Measurements from ENCODE around the gene CUZD1. TPM values are rescaled to one million over a fixed set of nuclear protein-coding genes. Genes with fewer than 3 reads are reported as not detected.

The CUZD1 gene
- total and polyA plus RNA-seq, 12 donors = 0.14 to 2.2 (median 0.57) TPM; not detected in 3

DNA sequence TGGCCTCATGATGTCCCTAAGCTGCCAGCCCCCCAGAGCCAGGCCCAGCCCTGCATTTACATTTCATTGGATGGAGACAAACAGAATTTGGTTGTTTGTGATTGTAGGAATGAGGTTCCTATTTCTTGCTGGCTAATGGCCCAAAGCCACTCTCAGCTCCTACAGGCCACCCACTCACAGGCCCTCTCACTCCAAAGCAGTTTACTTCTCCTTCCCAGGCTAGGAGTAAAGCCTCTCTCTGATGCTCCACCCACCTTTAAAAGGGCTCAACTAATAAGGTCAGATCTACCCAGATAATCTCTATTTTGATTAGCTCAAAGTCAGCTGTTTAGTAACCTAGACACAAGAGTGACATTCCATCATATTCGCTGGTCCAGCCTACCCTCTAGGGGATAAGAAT, 11.2 kb upstream of the CUZD1 start:
- H3K36me3 ChIP-seq (replicated peaks in 1 of 2) = no peaks in the 10 kb centered on the region
- no peak overlapping the region for H3K4me3 ChIP-seq
- H3K27me3 ChIP-seq = no peaks in the 10 kb centered on the region
- intact Hi-C loops (cut with DNase I) = no loop called here
- TF ChIP-seq POLR2A (IDR thresholded peaks at IDR 0.05) = no peak
- TF ChIP-seq, protein P1, sequence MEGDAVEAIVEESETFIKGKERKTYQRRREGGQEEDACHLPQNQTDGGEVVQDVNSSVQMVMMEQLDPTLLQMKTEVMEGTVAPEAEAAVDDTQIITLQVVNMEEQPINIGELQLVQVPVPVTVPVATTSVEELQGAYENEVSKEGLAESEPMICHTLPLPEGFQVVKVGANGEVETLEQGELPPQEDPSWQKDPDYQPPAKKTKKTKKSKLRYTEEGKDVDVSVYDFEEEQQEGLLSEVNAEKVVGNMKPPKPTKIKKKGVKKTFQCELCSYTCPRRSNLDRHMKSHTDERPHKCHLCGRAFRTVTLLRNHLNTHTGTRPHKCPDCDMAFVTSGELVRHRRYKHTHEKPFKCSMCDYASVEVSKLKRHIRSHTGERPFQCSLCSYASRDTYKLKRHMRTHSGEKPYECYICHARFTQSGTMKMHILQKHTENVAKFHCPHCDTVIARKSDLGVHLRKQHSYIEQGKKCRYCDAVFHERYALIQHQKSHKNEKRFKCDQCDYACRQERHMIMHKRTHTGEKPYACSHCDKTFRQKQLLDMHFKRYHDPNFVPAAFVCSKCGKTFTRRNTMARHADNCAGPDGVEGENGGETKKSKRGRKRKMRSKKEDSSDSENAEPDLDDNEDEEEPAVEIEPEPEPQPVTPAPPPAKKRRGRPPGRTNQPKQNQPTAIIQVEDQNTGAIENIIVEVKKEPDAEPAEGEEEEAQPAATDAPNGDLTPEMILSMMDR (IDR thresholded peaks at IDR 0.05) = no peak
- H3K4me1 ChIP-seq (replicated peaks in 1 of 2) = no peaks in the 10 kb centered on the region
- H3K27ac ChIP-seq = no peak overlapping the region
- WGBS, 4 donors = 85 to 100% (median 95%) methylated on average over 1 of the region's 1 CpG
- no peaks in the 10 kb centered on the region for H3K9me3 ChIP-seq (replicated peaks in 1 of 3)
- no peak for DNase-seq

DNA sequence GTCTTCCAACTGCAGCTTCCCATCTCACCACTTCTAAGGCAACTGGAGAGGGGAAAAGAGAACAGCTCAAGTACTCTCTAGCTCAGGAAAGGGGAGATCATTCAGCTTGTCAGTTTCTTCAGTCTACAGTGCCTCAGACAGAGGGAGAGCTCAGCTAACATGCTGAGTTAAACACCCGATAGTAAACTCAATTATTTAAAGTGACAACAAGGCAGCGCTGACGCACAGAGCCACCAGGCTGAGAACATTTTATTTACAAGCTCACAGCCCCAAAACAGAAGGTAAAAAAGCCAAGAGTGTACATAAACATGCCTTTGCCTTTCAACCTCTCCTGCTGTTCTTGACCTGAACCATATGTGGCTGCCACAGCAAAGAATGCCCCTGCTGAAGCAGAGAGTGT, 10.1 kb upstream of the CUZD1 start:
- WGBS, 4 donors = 74 to 85% (median 82%) methylated on average over 3 of the region's 3 CpGs
- TF ChIP-seq POLR2A (IDR thresholded peaks at IDR 0.05) = no peak
- TF ChIP-seq, protein P1 (IDR thresholded peaks at IDR 0.05) = no peak
- H3K36me3 ChIP-seq (replicated peaks in 1 of 2) = no peaks in the 10 kb centered on the region
- H3K4me3 ChIP-seq = no peak overlapping the region
- no peak overlapping the region for H3K27ac ChIP-seq
- H3K9me3 ChIP-seq (replicated peaks in 1 of 3) = no peaks in the 10 kb centered on the region
- H3K4me1 ChIP-seq (replicated peaks in 1 of 2) = no peaks in the 10 kb centered on the region
- intact Hi-C loops (cut with DNase I) = no loop called here
- peak in 1 of 7 donors; percentile 69 for DNase-seq
- no peaks in the 10 kb centered on the region for H3K27me3 ChIP-seq

DNA sequence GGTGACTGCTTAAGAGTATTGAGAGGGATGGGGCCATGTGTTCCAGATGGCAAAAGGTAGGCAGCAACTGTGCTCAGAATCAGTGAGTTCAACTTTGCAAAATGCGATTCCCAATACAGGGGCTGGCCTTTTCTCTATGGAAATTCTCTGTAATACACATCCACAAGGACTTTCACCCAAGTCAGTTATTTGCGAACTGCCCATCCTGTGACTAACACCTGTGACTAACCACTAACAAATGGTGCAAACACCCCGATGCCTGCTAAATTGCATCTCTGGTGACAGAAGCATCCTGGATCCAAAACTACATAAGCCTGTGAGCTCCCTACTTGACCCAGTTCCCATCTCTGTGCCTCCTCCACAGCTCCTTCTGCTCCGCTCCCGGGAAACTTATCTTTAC, 9.0 kb upstream of the CUZD1 start:
- Histone ChIP-seq H3K9me3 (replicated peaks in 1 of 3) (no peaks in the 10 kb centered on the region), H3K27ac (no peak overlapping the region), H3K4me1 (replicated peaks in 1 of 2) (no peaks in the 10 kb centered on the region), H3K27me3 (no peaks in the 10 kb centered on the region), H3K4me3 (no peak overlapping the region), H3K36me3 (replicated peaks in 1 of 2) (no peaks in the 10 kb centered on the region)
- TF ChIP-seq, protein P1 (IDR thresholded peaks at IDR 0.05) = no peak
- TF ChIP-seq POLR2A (IDR thresholded peaks at IDR 0.05) = no peak
- intact Hi-C loops (cut with DNase I) = no loop called here
- 81 to 91% (median 83%) methylated on average over 5 of the region's 5 CpGs for WGBS, 4 donors
- DNase-seq = no peak

DNA sequence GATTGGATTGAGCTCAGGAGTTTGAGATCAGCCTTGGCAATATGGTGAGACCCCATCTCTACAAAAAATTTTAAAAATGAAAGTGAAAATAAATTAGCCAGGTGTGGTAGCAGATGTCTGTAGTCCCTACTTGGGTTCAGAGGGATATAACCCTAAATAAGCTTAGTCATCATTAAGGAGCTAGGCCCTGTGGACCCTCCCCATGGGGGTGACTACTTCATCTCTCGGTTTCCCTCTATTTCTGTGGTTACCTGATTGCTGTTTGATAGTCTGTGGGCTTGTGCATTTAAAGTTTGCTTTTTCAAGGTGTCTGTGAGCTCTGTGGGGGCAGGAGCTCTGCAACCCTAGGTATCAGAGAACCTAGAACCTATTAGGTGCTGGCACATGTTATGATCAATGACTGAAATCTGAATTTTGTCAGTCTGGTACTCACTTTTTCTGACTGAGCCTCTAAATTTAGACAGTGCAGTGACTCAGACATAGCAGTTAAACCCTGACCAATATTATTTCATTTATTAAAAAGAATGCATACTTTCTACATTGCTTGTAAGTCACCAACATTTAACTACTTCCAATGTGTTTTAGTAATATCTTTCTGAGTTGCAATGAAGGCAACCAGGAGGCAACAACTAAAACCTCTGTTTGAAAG, 8.1 kb upstream of the CUZD1 start:
- Histone ChIP-seq H3K9me3 (replicated peaks in 1 of 3) (no peaks in the 10 kb centered on the region), H3K36me3 (replicated peaks in 1 of 2) (no peaks in the 10 kb centered on the region), H3K27ac (no peak overlapping the region), H3K4me1 (replicated peaks in 1 of 2) (no peaks in the 10 kb centered on the region), H3K27me3 (no peaks in the 10 kb centered on the region), H3K4me3 (no peak overlapping the region)
- intact Hi-C loops (cut with DNase I) = no loop called here
- TF ChIP-seq, protein P1 (IDR thresholded peaks at IDR 0.05) = no peak
- 81 to 93% (median 85%) methylated on average over 1 of the region's 1 CpG for WGBS, 4 donors
- DNase-seq = no peak
